Muscle of back (tissue), 11 donors: ENCODE results near the gene REXO1. TPM values are rescaled to one million over a fixed set of nuclear protein-coding genes. Genes with fewer than 3 reads are reported as not detected.

ENCODE experiments used
- DNase-seq, 3 donors: peaks; one replicate each; pipeline versions ENCODE4 v3.0.0 to v3.0.0-alpha.2; 2013
- polyA plus RNA-seq, 10 donors: library from polyadenylated mRNA; unstranded; fragments of 120-200 nt; gene quantifications; one replicate each; pipeline ENCODE4 v1.2.1, GENCODE V29; 2013; ENCODE audit not compliant: insufficient read length in 10 of 10

REXO1 gene
- polyA plus RNA-seq, 10 donors = 16.1 to 27.6 (median 23.0) TPM

DNA sequence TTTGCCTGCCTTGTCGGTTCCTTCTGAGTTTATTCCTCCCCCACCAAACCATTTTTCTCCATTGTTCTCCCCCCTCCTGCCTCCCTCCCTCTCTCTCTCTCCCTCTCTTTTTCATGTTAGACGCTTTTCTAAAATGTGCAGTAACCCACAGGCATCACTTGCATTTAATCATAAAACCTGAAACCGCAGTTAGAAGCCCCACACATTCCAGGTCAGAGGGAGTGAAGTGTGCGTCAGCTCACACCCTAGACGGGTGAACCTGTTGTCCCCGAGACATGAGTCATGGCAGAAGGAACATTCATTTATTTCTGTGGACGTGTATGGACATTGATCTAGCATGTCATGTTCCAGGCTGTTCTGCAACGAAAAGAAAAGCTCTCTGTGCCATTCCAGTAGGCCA, 75.1 kb downstream of the REXO1 start:
- no peak for DNase-seq

DNA sequence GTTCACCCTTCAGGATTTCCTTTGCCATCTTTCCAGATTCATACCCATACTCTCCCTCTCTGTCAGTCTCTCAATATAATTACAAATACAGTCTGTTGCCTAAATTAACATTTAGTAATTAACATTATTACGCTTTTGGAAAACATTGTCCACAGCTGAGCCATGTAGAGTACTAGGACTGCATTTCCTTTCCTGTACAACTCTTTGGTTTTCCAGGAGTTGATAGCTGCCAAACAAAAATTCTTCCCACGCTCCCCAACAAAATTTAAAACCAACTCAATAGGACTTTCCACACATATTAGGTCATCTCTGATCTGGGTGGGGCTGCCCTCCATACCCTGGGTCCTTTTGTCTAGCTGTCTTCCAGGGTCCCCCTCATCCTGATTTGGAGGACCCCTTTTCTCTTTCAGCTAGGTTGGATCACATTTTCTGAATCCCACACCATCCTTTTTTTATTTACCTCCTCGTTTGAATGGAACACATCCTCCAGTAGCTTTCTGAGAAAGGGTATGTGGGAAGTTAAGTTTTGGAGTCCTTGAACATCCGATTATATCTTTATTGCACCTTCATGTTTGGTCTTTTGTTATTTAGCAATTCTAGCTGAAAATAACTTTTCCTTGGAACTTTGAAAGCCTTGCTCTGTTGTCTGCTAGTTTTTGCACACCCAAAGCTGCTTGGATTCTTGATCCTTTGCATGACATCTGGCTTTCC, 77.3 kb downstream of the REXO1 start:
- no peak for DNase-seq

DNA sequence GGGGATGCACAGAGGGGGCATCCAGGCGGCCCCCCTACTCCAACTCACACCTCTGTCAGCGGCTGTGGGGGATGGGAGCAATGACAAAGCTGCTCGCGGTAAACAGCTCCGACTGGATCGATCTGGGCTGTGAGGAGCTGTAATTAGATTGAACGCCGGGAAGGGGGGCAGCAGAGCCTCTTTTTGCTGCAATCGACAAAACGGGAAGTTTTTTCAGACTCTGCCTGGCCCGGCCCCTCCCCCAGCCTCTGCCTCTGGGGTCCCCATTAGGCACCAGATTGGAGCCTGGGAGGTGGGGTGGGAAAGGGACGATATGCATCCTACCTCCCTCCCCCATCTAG, 78.7 kb downstream of the REXO1 start:
- no peak for DNase-seq

DNA sequence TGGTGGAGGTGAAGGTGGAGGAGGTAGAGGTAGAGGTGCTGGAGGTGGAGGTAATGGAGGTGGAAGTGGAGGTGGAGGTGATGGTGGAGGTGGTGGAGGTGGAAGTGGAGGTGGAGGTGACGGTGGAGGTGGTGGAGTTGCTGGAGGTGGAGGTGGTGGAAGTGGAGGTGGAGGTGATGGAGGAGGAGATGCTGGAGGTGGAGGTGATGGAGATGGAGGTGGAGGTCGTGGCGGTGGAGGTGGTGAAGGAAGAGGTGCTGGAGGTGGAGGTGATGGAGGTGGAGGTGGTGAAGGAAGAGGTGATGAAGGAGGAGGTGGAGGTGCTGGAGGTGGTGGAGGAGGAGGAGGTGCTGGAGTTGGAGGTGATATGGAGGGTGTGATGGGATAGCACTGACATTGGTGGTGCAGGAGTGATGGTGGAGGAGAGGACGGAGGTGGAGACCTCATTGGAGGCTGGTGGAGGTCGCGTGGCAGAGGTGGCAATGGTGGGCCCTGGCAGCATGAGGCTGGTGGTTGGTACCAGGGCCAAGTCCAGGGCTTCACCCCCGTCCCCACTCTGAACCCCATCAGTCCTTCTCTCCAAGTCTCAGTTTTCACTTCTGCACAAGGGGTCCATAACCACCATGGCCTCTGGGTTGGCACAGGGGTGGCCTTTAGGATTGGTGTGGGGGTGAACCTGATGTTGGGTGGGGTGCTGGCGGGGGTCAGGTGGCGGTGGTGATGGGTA, 79.2 kb downstream of the REXO1 start:
- DNase-seq = no peak

DNA sequence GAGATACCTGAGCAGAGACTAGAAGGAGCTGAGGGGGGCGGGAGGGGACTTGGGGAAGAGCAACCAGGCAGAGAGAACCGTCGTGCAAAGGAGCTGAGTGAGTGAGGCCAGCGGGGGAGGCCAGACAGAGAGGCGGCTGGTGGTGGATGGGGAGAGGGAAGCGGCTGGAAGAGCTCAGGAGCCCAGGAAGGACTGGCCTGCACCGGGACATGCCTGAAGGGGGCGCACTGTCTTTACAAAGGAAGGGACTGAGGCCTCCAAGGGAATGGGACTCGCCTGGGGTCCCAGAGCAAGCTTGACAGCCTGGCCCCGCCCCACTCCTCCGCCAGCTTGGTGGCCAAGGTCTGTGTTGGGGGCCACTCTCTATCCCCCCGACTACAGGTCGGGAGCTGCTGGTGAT, 80.0 kb downstream of the REXO1 start:
- no peak for DNase-seq

DNA sequence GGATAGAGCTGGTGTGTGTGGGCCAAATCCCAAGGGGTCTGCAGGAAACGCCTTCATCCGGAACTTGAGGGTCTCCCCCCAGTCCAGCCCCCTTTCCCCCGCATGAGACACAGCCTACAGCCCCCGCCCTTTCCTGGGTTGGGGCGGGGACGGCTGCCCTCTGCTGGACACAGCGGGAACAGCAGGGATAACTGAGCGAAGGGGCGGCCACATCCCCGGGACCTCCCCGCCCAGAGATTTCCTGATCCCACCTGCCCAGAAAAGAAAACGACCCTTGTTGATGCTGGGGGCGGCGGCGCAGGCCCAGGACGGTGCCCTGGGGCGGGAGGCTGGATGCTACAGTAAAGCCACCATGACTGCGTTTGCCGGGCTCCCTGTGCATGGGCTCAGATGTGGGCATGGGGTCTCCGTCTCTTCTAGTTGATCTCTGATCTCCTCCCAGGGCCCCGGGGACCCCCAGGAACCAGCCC, 80.8 kb downstream of the REXO1 start:
- DNase-seq = peak in 2 of 3 donors; percentile 39 to 70

DNA sequence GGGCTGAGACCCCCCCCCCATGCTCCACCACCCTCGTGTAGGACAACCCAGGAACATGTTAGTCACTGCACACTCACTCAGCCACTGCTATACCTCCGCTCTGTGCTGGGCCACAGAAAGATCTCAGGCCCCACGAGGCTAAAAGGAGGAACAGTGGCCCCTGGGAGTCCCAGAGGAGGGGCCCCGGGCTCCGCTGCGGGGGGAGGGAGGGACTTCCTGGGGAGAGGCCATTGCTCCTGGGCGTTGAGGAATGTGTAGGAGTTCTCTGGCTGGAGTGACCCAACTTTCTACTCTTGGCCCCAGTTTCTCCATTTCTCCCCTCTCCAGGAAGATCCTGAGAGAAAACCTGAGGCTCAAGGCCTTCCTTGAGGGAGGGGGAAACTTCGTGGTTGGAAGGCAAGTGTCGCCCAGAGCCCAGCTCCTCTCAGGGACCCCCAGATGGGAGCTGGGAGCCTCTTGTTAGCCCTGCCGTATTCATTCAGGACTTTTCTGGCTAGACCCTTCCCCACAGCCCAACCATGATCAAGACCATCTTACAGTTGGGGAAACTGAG, 81.4 kb downstream of the REXO1 start:
- no peak for DNase-seq

DNA sequence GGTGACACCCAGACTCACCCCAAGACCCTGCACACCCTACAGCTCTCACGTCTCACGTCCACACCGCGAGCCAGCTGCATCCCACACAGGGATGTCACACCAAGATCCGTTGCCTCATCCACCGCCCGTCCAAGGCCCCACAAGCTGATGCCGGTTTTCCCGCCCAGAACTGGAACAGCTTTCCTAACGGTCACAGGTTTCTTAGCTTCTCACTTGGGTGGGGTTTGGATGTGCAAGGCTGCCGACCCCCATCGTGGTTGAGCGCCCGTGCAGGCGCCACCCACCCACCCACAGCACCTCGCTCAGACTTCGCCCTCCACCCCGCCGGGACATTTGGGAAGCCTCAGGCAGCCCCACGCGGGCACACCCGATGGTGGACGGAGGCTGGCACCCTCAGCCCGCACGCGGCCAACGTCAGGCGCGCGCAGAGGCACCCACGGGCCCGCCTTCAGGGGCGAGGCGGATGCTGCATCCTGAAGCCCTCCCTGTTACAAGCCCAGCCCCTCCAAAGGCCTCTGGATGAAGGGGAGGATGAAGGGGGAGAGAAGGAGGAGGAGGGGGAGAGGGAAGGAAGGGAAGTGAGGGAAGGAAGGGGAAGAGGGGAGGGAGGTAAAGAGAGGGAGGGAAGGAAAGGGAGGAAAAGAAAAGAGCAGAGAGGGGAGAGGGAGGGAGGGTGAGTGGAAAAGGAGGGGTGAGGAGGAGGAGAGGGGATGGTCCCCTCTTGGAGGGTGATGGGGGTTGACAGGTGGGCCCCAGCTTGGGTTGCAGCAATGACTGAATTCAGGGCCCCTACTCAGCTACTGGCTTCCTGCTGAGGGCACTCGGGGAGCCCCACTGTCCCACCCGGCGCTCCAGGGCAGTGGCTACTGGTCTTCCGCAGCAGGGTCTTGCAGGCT, 82.1 kb downstream of the REXO1 start:
- DNase-seq = no peak

Other genes starting within 250 kb of the REXO1 start
- gene UQCR11, start 243.0 kb downstream of the REXO1 start, polyA plus RNA-seq = 100 to 1,000 TPM; 103 to 166 (median 121) TPM
- 100 to 1,000 TPM; 101 to 150 (median 115) TPM for gene TCF3, start 195.9 kb downstream of the REXO1 start, polyA plus RNA-seq
- gene ONECUT3, start 95.0 kb downstream of the REXO1 start, polyA plus RNA-seq = under 1 TPM in 3 of 10 donors, not detected in 7; 0.03 TPM
- gene ATP8B3, start 36.2 kb downstream of the REXO1 start, polyA plus RNA-seq = under 1 TPM; 0.51 to 0.80 (median 0.70) TPM
- gene KLF16, start 15.1 kb upstream of the REXO1 start, polyA plus RNA-seq = 10 to 100 TPM in 4 of 10 donors, 1 to 10 TPM in 6; 5.6 to 13.2 (median 8.5) TPM
- gene ABHD17A, start 37.0 kb upstream of the REXO1 start, polyA plus RNA-seq = 10 to 100 TPM; 37.7 to 69.5 (median 43.3) TPM
- gene ADAT3, start 56.9 kb upstream of the REXO1 start, polyA plus RNA-seq = 1 to 10 TPM; 1.0 to 2.5 (median 1.9) TPM
- gene SCAMP4, start 56.9 kb upstream of the REXO1 start, polyA plus RNA-seq = 10 to 100 TPM; 21.0 to 34.3 (median 27.3) TPM
- gene CSNK1G2, start 92.7 kb upstream of the REXO1 start, polyA plus RNA-seq = 10 to 100 TPM; 27.5 to 50.2 (median 36.4) TPM
- 10 to 100 TPM; 49.9 to 89.7 (median 65.0) TPM for gene BTBD2, start 167.2 kb upstream of the REXO1 start, polyA plus RNA-seq
- 10 to 100 TPM; 59.6 to 92.7 (median 76.8) TPM for gene MKNK2, start 202.8 kb upstream of the REXO1 start, polyA plus RNA-seq
- gene MOB3A, start 247.8 kb upstream of the REXO1 start, polyA plus RNA-seq = 10 to 100 TPM; 13.5 to 19.9 (median 15.6) TPM
- gene IZUMO4, start 248.4 kb upstream of the REXO1 start, polyA plus RNA-seq = 1 to 10 TPM; 1.1 to 3.9 (median 1.7) TPM